Stimulated activated naive CD8-positive, alpha-beta T cell treated with anti-CD3 and anti-CD28 coated beads, Interleukin-15, amount 100 ng/mL, for 72 hours (primary cell): ENCODE data around the gene PET100.
A peak's percentile ranks its signal among the peaks of the same experiment; 100 is the strongest.
"Not testable (repeated sequence)": the region's sequence is repeated elsewhere in the genome, so short reads cannot be mapped to it uniquely, and the experiment has no call there.

Experiments
- ATAC-seq: fragments of 150-1000 bp; cut with Tn5 transposase; 2 replicates; pipeline ENCODE4 v1.10.0; 2021; ENCODE audit warnings: mild to moderate bottlenecking, moderate library complexity
- DNase-seq, 2 donors: peaks; one replicate each; pipeline ENCODE4 v3.0.0; 2021 to 2022
- H3K27ac Mint-ChIP-seq, 2 donors: one replicate each; pipeline ENCODE4 v1.8.0; 2022; ENCODE audit warnings: mild to moderate bottlenecking in 2 of 2, mixed read lengths in 2 of 2, moderate library complexity in 2 of 2
- H3K27me3 Mint-ChIP-seq: one replicate; pipeline ENCODE4 v1.8.0; 2022; ENCODE audit warnings: mixed read lengths
- H3K4me1 Mint-ChIP-seq: one replicate; pipeline ENCODE4 v1.8.0; 2022; ENCODE audit warnings: mild to moderate bottlenecking, mixed read lengths
- H3K4me3 Mint-ChIP-seq, 2 donors: one replicate each; pipeline ENCODE4 v1.8.0; 2022; ENCODE audit warnings: mild to moderate bottlenecking in 2 of 2, mixed read lengths in 2 of 2, moderate library complexity in 1 of 2
- H3K9me3 Mint-ChIP-seq, 2 donors: one replicate each; pipeline ENCODE4 v1.8.0; 2022; ENCODE audit warnings: mixed read lengths in 2 of 2

Gene PET100

GRCh38 chr19:7638802-7639465, 9.3 kb downstream of the PET100 start:
- ATAC-seq, result no peak
- peak overlapping the region in 1 of 2 donors; percentile 19 for H3K27ac Mint-ChIP-seq
- peak overlapping the region in 1 of 2 donors; percentile 30 for H3K4me3 Mint-ChIP-seq
- peaks cover 6 to 9% of the 10 kb centered on the region in 2 donors for H3K9me3 Mint-ChIP-seq
- no peaks in the 10 kb centered on the region for H3K27me3 Mint-ChIP-seq
- peaks cover 61% of the 10 kb centered on the region for H3K4me1 Mint-ChIP-seq
- no peak for DNase-seq

- no peak for ATAC-seq
- Mint-ChIP-seq H3K27me3 (no peaks in the 10 kb centered on the region), H3K4me1 (peaks cover 57% of the 10 kb centered on the region), H3K9me3 (peaks cover 6 to 9% of the 10 kb centered on the region in 2 donors), H3K27ac (no peak overlapping the region), H3K4me3 (no peak overlapping the region)
- no peak for DNase-seq
Measured at GRCh38 chr19:7639863-7640348, 10.3 kb downstream of the PET100 start.

- ATAC-seq, result no peak
- Mint-ChIP-seq H3K9me3 (peaks cover 6 to 9% of the 10 kb centered on the region in 2 donors), H3K4me3 (no peak overlapping the region), H3K27ac (no peak overlapping the region), H3K27me3 (no peaks in the 10 kb centered on the region), H3K4me1 (peaks cover 48% of the 10 kb centered on the region)
- no peak for DNase-seq
Measured at GRCh38 chr19:7640803-7641202, 11.2 kb downstream of the PET100 start.

- DNase-seq (no peak), ATAC-seq (no peak)
- H3K27me3 Mint-ChIP-seq, result no peaks in the 10 kb centered on the region
- peaks cover 40% of the 10 kb centered on the region for H3K4me1 Mint-ChIP-seq
- no peak overlapping the region for H3K27ac Mint-ChIP-seq
- H3K9me3 Mint-ChIP-seq, result peaks cover 6 to 9% of the 10 kb centered on the region in 2 donors
- H3K4me3 Mint-ChIP-seq, result no peak overlapping the region
Measured at GRCh38 chr19:7641290-7642276, 12.0 kb downstream of the PET100 start.

GRCh38 chr19:7642295-7643030, 12.9 kb downstream of the PET100 start:
- ATAC-seq, result no peak
- Mint-ChIP-seq H3K4me1 (peaks cover 35% of the 10 kb centered on the region), H3K27ac (peak overlapping the region in 1 of 2 donors; percentile 59), H3K9me3 (peaks cover 6 to 9% of the 10 kb centered on the region in 2 donors), H3K4me3 (no peak overlapping the region), H3K27me3 (no peaks in the 10 kb centered on the region)
- DNase-seq, result no peak

- DNase-seq (no peak), ATAC-seq (no peak)
- H3K9me3 Mint-ChIP-seq, result peaks cover 6 to 9% of the 10 kb centered on the region in 2 donors
- no peaks in the 10 kb centered on the region for H3K27me3 Mint-ChIP-seq
- H3K4me3 Mint-ChIP-seq, result no peak overlapping the region
- no peak overlapping the region for H3K27ac Mint-ChIP-seq
- H3K4me1 Mint-ChIP-seq, result peaks cover 29% of the 10 kb centered on the region
Measured at GRCh38 chr19:7643031-7643415, 13.4 kb downstream of the PET100 start.

- H3K27ac Mint-ChIP-seq, ATAC-seq, H3K4me3 Mint-ChIP-seq, H3K9me3 Mint-ChIP-seq, H3K27me3 Mint-ChIP-seq, DNase-seq: not testable (repeated sequence)
- peaks cover 21% of the 10 kb centered on the region for H3K4me1 Mint-ChIP-seq
Measured at GRCh38 chr19:7643629-7644549, 14.3 kb downstream of the PET100 start.

- ATAC-seq, result no peak
- H3K4me3 Mint-ChIP-seq, result no peak overlapping the region
- no peak overlapping the region for H3K27ac Mint-ChIP-seq
- H3K27me3 Mint-ChIP-seq, result no peaks in the 10 kb centered on the region
- no peak for DNase-seq
- peaks cover 6 to 9% of the 10 kb centered on the region in 2 donors for H3K9me3 Mint-ChIP-seq
- H3K4me1 Mint-ChIP-seq, result peaks cover 14% of the 10 kb centered on the region
Measured at GRCh38 chr19:7644550-7644877, 14.9 kb downstream of the PET100 start.

GRCh38 chr19:7645163-7645562, 15.6 kb downstream of the PET100 start:
- Mint-ChIP-seq H3K4me3 (no peak overlapping the region), H3K27me3 (no peaks in the 10 kb centered on the region), H3K4me1 (peaks cover 8% of the 10 kb centered on the region), H3K27ac (no peak overlapping the region), H3K9me3 (peaks cover under 1 to 3% of the 10 kb centered on the region in 2 donors)
- ATAC-seq (no peak), DNase-seq (no peak)

- ATAC-seq, result peak; percentile 24
- Mint-ChIP-seq H3K27ac (peak overlapping the region in 1 of 2 donors; percentile 17), H3K4me3 (no peak overlapping the region), H3K27me3 (no peaks in the 10 kb centered on the region), H3K4me1 (peaks cover 6% of the 10 kb centered on the region), H3K9me3 (no peaks in the 10 kb centered on the region)
- no peak for DNase-seq
Measured at GRCh38 chr19:7645656-7646425, 16.2 kb downstream of the PET100 start.

GRCh38 chr19:7646426-7646700, 16.8 kb downstream of the PET100 start:
- H3K4me3 Mint-ChIP-seq, result no peak overlapping the region
- H3K27me3 Mint-ChIP-seq, result no peaks in the 10 kb centered on the region
- H3K9me3 Mint-ChIP-seq, result no peaks in the 10 kb centered on the region
- no peak for ATAC-seq
- H3K4me1 Mint-ChIP-seq, result peaks cover 6% of the 10 kb centered on the region
- no peak for DNase-seq
- H3K27ac Mint-ChIP-seq, result no peak overlapping the region

- Mint-ChIP-seq H3K9me3 (no peaks in the 10 kb centered on the region), H3K4me3 (no peak overlapping the region), H3K27me3 (no peaks in the 10 kb centered on the region), H3K27ac (no peak overlapping the region), H3K4me1 (peaks cover 8% of the 10 kb centered on the region)
- no peak for ATAC-seq
- no peak for DNase-seq
Measured at GRCh38 chr19:7647156-7647555, 17.6 kb downstream of the PET100 start.

- H3K27me3 Mint-ChIP-seq, result no peaks in the 10 kb centered on the region
- no peak overlapping the region for H3K4me3 Mint-ChIP-seq
- H3K4me1 Mint-ChIP-seq, result peaks cover 15% of the 10 kb centered on the region
- H3K27ac Mint-ChIP-seq, result no peak overlapping the region
- DNase-seq (no peak), ATAC-seq (no peak)
- no peaks in the 10 kb centered on the region for H3K9me3 Mint-ChIP-seq
Measured at GRCh38 chr19:7648265-7649014, 18.8 kb downstream of the PET100 start.

GRCh38 chr19:7650148-7650547, 20.6 kb downstream of the PET100 start:
- H3K9me3 Mint-ChIP-seq, result no peaks in the 10 kb centered on the region
- H3K27me3 Mint-ChIP-seq, result no peaks in the 10 kb centered on the region
- no peak for DNase-seq
- no peak overlapping the region for H3K4me3 Mint-ChIP-seq
- ATAC-seq, result no peak
- peaks cover 15% of the 10 kb centered on the region for H3K4me1 Mint-ChIP-seq
- no peak overlapping the region for H3K27ac Mint-ChIP-seq
